Measurements from ENCODE around the gene CCSER2. TPM values are rescaled to one million over a fixed set of nuclear protein-coding genes. Genes with fewer than 3 reads are reported as not detected.

The CCSER2 gene
- total RNA-seq, 2 experiments from 2014 or later, result 77.8 to 78.8 TPM

DNA sequence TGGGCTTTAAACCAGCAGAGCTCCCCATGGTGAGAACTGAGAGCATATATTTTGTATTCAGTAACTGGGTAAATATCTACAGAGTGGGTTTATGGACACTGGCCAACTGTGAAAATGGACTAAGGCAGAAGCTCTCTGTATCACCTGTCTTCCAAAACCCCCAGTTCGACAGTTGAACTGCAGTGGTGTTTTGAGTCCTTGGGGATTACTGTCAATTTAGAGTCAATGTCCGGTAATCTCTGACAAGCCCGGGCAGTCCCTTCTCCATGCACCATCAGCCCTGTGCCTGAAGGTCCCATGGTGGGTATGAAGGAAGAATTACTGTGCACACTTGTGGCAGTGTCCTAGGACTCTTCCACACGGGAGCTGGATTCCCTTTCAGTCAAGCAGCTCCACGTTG is 235.0 kb downstream of the CCSER2 start:
- POLR2A ChIA-PET, result no interaction called here
- ATAC-seq, result no peak
- Mint-ChIP-seq H3K27me3 (ENCODE audit: low read depth) (peaks cover 6% of the 10 kb centered on the region), H3K4me1 (ENCODE audit: low read depth) (no peaks in the 10 kb centered on the region), H3K4me3 (no peak overlapping the region), H3K27ac (no peak overlapping the region), H3K9me3 (ENCODE audit: insufficient read depth) (no peaks in the 10 kb centered on the region), H3K36me3 (ENCODE audit: low read depth) (no peaks in the 10 kb centered on the region)
- DNase-seq, result no peak
- CTCF ChIA-PET, result no interaction called here

DNA sequence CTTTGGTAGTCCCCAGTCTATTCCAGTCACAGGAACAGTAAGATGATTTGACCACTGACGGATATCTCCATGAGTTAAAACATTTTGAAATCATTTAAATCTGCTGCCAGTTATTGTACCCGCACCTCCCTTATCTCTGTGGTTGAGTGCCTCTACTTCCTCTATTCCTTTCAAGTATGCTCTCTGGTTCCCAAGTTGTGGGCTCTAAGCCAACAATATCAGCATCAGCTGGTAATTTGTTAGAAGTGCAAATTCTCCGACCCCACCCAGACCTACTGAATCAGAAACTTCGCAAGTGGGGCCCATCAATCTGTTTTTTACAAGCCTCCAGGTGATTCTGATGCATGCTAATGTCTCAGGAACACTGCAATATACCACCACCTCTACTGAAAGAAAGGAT is 235.5 kb downstream of the CCSER2 start:
- H3K36me3 Mint-ChIP-seq (ENCODE audit: low read depth), result no peaks in the 10 kb centered on the region
- ATAC-seq (no peak), DNase-seq (no peak)
- no peaks in the 10 kb centered on the region for H3K4me1 Mint-ChIP-seq (ENCODE audit: low read depth)
- peaks cover 10% of the 10 kb centered on the region for H3K27me3 Mint-ChIP-seq (ENCODE audit: low read depth)
- H3K27ac Mint-ChIP-seq, result no peak overlapping the region
- CTCF ChIA-PET, result no interaction called here
- no peak overlapping the region for H3K4me3 Mint-ChIP-seq
- POLR2A ChIA-PET, result no interaction called here
- no peaks in the 10 kb centered on the region for H3K9me3 Mint-ChIP-seq (ENCODE audit: insufficient read depth)

- ChIA-PET POLR2A (no interaction called here), CTCF (no interaction called here)
- Mint-ChIP-seq H3K36me3 (ENCODE audit: low read depth) (no peaks in the 10 kb centered on the region), H3K27me3 (ENCODE audit: low read depth) (peaks cover 10% of the 10 kb centered on the region), H3K4me1 (ENCODE audit: low read depth) (no peaks in the 10 kb centered on the region), H3K27ac (no peak overlapping the region), H3K4me3 (no peak overlapping the region), H3K9me3 (ENCODE audit: insufficient read depth) (no peaks in the 10 kb centered on the region)
- DNase-seq (no peak), ATAC-seq (no peak)
Observed at GRCh38 chr10:84565881-84566582, 237.6 kb downstream of the CCSER2 start.

DNA sequence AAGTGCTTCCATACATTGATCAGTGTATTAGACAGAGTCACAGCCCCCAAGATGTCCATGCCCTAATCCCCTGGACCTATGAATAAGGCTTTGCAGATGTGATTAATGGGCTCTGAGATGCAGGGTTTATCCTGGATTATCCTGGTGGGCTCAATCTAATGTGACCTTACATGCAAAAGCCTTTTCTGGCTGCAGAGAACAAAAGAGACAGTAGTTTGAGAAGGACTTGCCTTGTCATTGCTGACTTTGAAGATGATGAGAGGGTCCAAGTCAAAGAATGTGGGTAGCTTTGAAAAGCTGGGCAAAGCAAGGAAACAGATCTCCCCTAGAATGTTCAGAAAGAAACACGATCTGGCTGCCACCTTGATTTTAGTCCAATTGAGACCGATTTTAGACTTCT is 238.7 kb downstream of the CCSER2 start:
- no peak overlapping the region for H3K27ac Mint-ChIP-seq
- ATAC-seq (no peak), DNase-seq (no peak)
- no peak overlapping the region for H3K4me3 Mint-ChIP-seq
- no peaks in the 10 kb centered on the region for H3K4me1 Mint-ChIP-seq (ENCODE audit: low read depth)
- ChIA-PET CTCF (no interaction called here), POLR2A (no interaction called here)
- no peaks in the 10 kb centered on the region for H3K36me3 Mint-ChIP-seq (ENCODE audit: low read depth)
- H3K27me3 Mint-ChIP-seq (ENCODE audit: low read depth), result peaks cover 10% of the 10 kb centered on the region
- H3K9me3 Mint-ChIP-seq (ENCODE audit: insufficient read depth), result no peaks in the 10 kb centered on the region

Other genes starting within 250 kb of the CCSER2 start
- gene GHITM, start 189.1 kb upstream of the CCSER2 start, total RNA-seq, result 100 to 1,000 TPM; 123 to 133 TPM
- gene GPR15LG, start 154.8 kb upstream of the CCSER2 start, total RNA-seq, result not detected
- under 1 TPM; 0.26 to 0.29 TPM for gene CDHR1, start 134.1 kb upstream of the CCSER2 start, total RNA-seq
- gene LRIT2, start 103.0 kb upstream of the CCSER2 start, total RNA-seq, result not detected
- not detected for gene LRIT1, start 87.0 kb upstream of the CCSER2 start, total RNA-seq
- not detected for gene RGR, start 83.5 kb upstream of the CCSER2 start, total RNA-seq